Kidney epithelial cell (primary cell): ENCODE results near the gene PRRC2B. TPM values are rescaled to one million over a fixed set of nuclear protein-coding genes. Genes with fewer than 3 reads are reported as not detected.

Source experiments
- DNase-seq: peaks from one replicate; pipeline ENCODE4 v3.0.0-alpha.2; 2010; ENCODE audit warnings: low read depth
- H3K27me3 ChIP-seq: 2 replicates; pipeline ENCODE4 v1.6.0; 2011; ENCODE audit warnings: low read length; ENCODE audit not compliant: control insufficient read depth, insufficient read depth
- H3K36me3 ChIP-seq: 2 replicates; pipeline ENCODE4 v1.5.1; 2011; ENCODE audit warnings: low read length; ENCODE audit not compliant: control insufficient read depth, insufficient read depth
- H3K4me3 ChIP-seq: 2 replicates; pipeline ENCODE4 v1.5.1; 2011; ENCODE audit warnings: low read depth, mild to moderate bottlenecking, control low read depth, low read length
- total RNA-seq: library from RNA; depleted of rRNA; stranded (reverse); fragments of >200 nt; gene quantifications from 2 replicates; pipeline ENCODE4 v1.2.3, GENCODE V29; 2015
- TF ChIP-seq, protein P1 (sequence below): IDR thresholded peaks from 2 replicates; pipeline ENCODE4 v1.5.1; 2011; ENCODE audit warnings: mild to moderate bottlenecking, moderate library complexity, low read length, control low read depth, inconsistent platforms; ENCODE audit not compliant: insufficient read depth, poor library complexity, severe bottlenecking

Gene PRRC2B
- total RNA-seq, 1 donor from 2014 or later, result 158 TPM

DNA sequence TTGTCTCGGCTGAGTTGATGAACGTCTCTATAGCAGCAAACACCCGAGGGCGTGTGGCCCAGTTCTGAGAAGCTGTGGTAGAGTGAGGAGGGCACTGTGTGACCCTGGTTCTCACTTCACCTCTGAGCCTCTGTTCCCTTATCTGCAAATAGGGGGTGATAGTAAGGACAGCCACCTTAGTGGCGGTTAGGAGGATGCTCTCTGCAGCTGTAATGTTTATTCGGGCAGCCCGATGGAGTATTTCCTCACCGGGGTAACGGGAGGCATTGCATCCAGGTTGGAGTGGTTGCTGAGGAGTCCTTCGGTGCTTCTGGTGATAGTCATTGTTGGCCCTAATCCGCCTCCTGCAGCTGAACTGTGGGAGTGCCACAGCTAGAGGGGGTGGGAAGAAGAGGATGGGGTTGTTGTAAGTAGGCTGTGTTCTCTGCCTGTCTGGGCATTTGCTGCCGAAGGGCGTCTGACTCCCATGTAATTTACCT is 13.9 kb downstream of the PRRC2B start:
- no peaks in the 10 kb centered on the region for H3K36me3 ChIP-seq
- TF ChIP-seq, protein P1, sequence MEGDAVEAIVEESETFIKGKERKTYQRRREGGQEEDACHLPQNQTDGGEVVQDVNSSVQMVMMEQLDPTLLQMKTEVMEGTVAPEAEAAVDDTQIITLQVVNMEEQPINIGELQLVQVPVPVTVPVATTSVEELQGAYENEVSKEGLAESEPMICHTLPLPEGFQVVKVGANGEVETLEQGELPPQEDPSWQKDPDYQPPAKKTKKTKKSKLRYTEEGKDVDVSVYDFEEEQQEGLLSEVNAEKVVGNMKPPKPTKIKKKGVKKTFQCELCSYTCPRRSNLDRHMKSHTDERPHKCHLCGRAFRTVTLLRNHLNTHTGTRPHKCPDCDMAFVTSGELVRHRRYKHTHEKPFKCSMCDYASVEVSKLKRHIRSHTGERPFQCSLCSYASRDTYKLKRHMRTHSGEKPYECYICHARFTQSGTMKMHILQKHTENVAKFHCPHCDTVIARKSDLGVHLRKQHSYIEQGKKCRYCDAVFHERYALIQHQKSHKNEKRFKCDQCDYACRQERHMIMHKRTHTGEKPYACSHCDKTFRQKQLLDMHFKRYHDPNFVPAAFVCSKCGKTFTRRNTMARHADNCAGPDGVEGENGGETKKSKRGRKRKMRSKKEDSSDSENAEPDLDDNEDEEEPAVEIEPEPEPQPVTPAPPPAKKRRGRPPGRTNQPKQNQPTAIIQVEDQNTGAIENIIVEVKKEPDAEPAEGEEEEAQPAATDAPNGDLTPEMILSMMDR, result peak; percentile 33
- no peak overlapping the region for H3K4me3 ChIP-seq
- H3K27me3 ChIP-seq, result no peaks in the 10 kb centered on the region
- DNase-seq, result no peak

- no peak overlapping the region for H3K4me3 ChIP-seq
- no peak for DNase-seq
- no peaks in the 10 kb centered on the region for H3K36me3 ChIP-seq
- H3K27me3 ChIP-seq, result no peaks in the 10 kb centered on the region
- TF ChIP-seq, protein P1, result no peak
Measured at GRCh38 chr9:131409458-131409992, 15.6 kb downstream of the PRRC2B start.

- no peaks in the 10 kb centered on the region for H3K36me3 ChIP-seq
- no peak overlapping the region for H3K4me3 ChIP-seq
- no peaks in the 10 kb centered on the region for H3K27me3 ChIP-seq
- DNase-seq, result no peak
- TF ChIP-seq, protein P1, result no peak
Measured at GRCh38 chr9:131410044-131410491, 16.2 kb downstream of the PRRC2B start.

GRCh38 chr9:131411719-131412681 is 18.1 kb downstream of the PRRC2B start:
- H3K36me3 ChIP-seq, result no peaks in the 10 kb centered on the region
- TF ChIP-seq, protein P1, result no peak
- DNase-seq, result no peak
- H3K27me3 ChIP-seq, result no peaks in the 10 kb centered on the region
- H3K4me3 ChIP-seq, result no peak overlapping the region

- H3K36me3 ChIP-seq, result no peaks in the 10 kb centered on the region
- DNase-seq, result no peak
- TF ChIP-seq, protein P1, result no peak
- H3K4me3 ChIP-seq, result no peak overlapping the region
- no peaks in the 10 kb centered on the region for H3K27me3 ChIP-seq
Measured at GRCh38 chr9:131416509-131416908, 22.6 kb downstream of the PRRC2B start.
